ENCODE results near the gene FRMD4A.

Gene FRMD4A

DNA sequence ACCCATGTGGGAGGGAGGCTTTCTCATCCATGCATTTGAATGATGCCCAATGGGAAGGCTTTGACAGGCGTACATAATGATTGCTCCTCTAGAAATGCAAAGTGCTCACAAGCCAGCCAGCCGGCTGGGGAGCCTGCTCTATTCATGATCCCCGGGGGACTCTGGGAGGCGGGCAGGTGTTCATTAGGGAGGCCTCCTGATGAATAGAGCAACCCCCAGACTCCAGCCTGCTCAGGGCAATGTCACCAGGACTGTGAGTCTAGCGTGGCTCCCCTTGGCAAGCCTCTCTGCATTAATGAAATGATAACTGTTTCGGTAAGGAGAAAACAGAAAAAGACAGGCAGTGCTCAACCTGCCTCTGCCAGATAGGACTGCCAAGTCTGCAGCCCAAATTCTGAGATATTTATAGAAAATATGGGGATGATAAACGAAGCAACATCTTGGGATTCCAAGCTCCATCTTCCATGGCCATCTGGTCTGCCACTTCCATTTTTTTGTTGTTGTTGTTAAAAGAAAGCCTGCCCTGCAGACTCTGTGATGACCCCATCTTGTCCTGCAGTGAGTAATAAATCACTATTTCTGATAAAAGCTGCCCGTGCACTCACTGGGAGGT, 507.5 kb downstream of the FRMD4A start:
- no peak overlapping the region for H3K4me2 ChIP-seq (ENCODE audit: insufficient read depth, low read length)
- ATAC-seq (ENCODE audit: insufficient read depth, low read depth), result no peak
- H3K27ac ChIP-seq (ENCODE audit: low read length), result no peak overlapping the region

DNA sequence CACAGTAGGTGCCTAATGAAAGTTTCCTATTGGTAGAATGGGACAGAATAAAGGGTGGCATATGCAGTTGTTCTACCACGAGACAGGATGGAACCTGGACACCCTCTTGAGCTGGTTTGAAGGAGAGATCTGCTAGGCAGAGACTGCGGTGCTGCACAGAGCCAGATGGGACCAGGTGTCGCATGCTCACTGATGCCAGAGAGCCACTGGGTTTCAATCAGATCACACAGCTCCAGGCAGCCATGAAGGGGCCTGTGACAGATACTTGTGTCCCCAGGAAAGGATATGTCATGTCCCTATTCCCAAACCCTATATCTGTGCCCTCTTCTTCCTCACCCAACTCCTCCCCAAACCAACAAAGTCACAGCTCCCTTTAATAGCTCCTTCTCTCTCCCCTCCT, 508.2 kb downstream of the FRMD4A start:
- TF ChIP-seq, protein P1, sequence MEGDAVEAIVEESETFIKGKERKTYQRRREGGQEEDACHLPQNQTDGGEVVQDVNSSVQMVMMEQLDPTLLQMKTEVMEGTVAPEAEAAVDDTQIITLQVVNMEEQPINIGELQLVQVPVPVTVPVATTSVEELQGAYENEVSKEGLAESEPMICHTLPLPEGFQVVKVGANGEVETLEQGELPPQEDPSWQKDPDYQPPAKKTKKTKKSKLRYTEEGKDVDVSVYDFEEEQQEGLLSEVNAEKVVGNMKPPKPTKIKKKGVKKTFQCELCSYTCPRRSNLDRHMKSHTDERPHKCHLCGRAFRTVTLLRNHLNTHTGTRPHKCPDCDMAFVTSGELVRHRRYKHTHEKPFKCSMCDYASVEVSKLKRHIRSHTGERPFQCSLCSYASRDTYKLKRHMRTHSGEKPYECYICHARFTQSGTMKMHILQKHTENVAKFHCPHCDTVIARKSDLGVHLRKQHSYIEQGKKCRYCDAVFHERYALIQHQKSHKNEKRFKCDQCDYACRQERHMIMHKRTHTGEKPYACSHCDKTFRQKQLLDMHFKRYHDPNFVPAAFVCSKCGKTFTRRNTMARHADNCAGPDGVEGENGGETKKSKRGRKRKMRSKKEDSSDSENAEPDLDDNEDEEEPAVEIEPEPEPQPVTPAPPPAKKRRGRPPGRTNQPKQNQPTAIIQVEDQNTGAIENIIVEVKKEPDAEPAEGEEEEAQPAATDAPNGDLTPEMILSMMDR (IDR thresholded peaks at IDR 0.05; ENCODE audit: borderline replicate concordance, extremely low read depth, low read length, poor library complexity, severe bottlenecking), result no peak
- TF ChIP-seq EZH2 (IDR thresholded peaks at IDR 0.05; ENCODE audit: borderline replicate concordance, low read depth, low read length, severe bottlenecking), result no peak
- no peak overlapping the region for H2AFZ ChIP-seq (ENCODE audit: low read depth, low read length)
- no peaks in the 10 kb centered on the region for H3K9me3 ChIP-seq (ENCODE audit: insufficient read depth, low read length, severe bottlenecking)
- H3K4me2 ChIP-seq (ENCODE audit: insufficient read depth, low read length), result no peak overlapping the region
- no peaks in the 10 kb centered on the region for H3K4me1 ChIP-seq (ENCODE audit: insufficient read depth, low read length)
- H3K36me3 ChIP-seq (ENCODE audit: insufficient read depth, low read length), result no peaks in the 10 kb centered on the region
- no peak for DNase-seq
- H4K20me1 ChIP-seq (ENCODE audit: insufficient read depth, low read length), result no peaks in the 10 kb centered on the region
- no peak for ATAC-seq (ENCODE audit: insufficient read depth, low read depth)
- H3K4me3 ChIP-seq (ENCODE audit: low read depth in 1 of 2, low read length in 2 of 2), result no peak overlapping the region
- H3K27ac ChIP-seq (ENCODE audit: low read length), result no peak overlapping the region
- no peaks in the 10 kb centered on the region for H3K79me2 ChIP-seq (ENCODE audit: insufficient read depth, low read length)
- H3K9ac ChIP-seq (ENCODE audit: low read depth, low read length), result no peak overlapping the region
- H3K27me3 ChIP-seq (ENCODE audit: insufficient read depth, low read length, poor library complexity), result peaks cover 27% of the 10 kb centered on the region

More for the DNA sequence above, 507.5 kb downstream of the FRMD4A start:
- H3K9ac ChIP-seq (ENCODE audit: low read depth, low read length), result no peak overlapping the region
- no peaks in the 10 kb centered on the region for H3K4me1 ChIP-seq (ENCODE audit: insufficient read depth, low read length)
- H3K9me3 ChIP-seq (ENCODE audit: insufficient read depth, low read length, severe bottlenecking), result no peaks in the 10 kb centered on the region
- TF ChIP-seq, protein P1 (IDR thresholded peaks at IDR 0.05; ENCODE audit: borderline replicate concordance, extremely low read depth, low read length, poor library complexity, severe bottlenecking), result no peak
- no peak for TF ChIP-seq EZH2 (IDR thresholded peaks at IDR 0.05; ENCODE audit: borderline replicate concordance, low read depth, low read length, severe bottlenecking)
- no peaks in the 10 kb centered on the region for H4K20me1 ChIP-seq (ENCODE audit: insufficient read depth, low read length)
- H3K4me3 ChIP-seq (ENCODE audit: low read depth in 1 of 2, low read length in 2 of 2), result no peak overlapping the region
- peaks cover 27% of the 10 kb centered on the region for H3K27me3 ChIP-seq (ENCODE audit: insufficient read depth, low read length, poor library complexity)
- DNase-seq, result no peak
- H3K36me3 ChIP-seq (ENCODE audit: insufficient read depth, low read length), result no peaks in the 10 kb centered on the region
- H3K79me2 ChIP-seq (ENCODE audit: insufficient read depth, low read length), result no peaks in the 10 kb centered on the region
- H2AFZ ChIP-seq (ENCODE audit: low read depth, low read length), result no peak overlapping the region

- ATAC-seq (ENCODE audit: insufficient read depth, low read depth) (no peak), DNase-seq (no peak)
- H3K9me3 ChIP-seq (ENCODE audit: insufficient read depth, low read length, severe bottlenecking), result no peaks in the 10 kb centered on the region
- no peak overlapping the region for H3K4me2 ChIP-seq (ENCODE audit: insufficient read depth, low read length)
- no peaks in the 10 kb centered on the region for H3K79me2 ChIP-seq (ENCODE audit: insufficient read depth, low read length)
- no peak for TF ChIP-seq EZH2 (IDR thresholded peaks at IDR 0.05; ENCODE audit: borderline replicate concordance, low read depth, low read length, severe bottlenecking)
- TF ChIP-seq, protein P1 (IDR thresholded peaks at IDR 0.05; ENCODE audit: borderline replicate concordance, extremely low read depth, low read length, poor library complexity, severe bottlenecking), result no peak
- no peaks in the 10 kb centered on the region for H4K20me1 ChIP-seq (ENCODE audit: insufficient read depth, low read length)
- no peaks in the 10 kb centered on the region for H3K4me1 ChIP-seq (ENCODE audit: insufficient read depth, low read length)
- H3K9ac ChIP-seq (ENCODE audit: low read depth, low read length), result no peak overlapping the region
- no peak overlapping the region for H3K27ac ChIP-seq (ENCODE audit: low read length)
- H3K27me3 ChIP-seq (ENCODE audit: insufficient read depth, low read length, poor library complexity), result peaks cover 25% of the 10 kb centered on the region
- H2AFZ ChIP-seq (ENCODE audit: low read depth, low read length), result no peak overlapping the region
- H3K4me3 ChIP-seq (ENCODE audit: low read depth in 1 of 2, low read length in 2 of 2), result no peak overlapping the region
- H3K36me3 ChIP-seq (ENCODE audit: insufficient read depth, low read length), result no peaks in the 10 kb centered on the region
Measured at GRCh38 chr10:13820964-13821337, 509.8 kb downstream of the FRMD4A start.
